GM19468 (cell line): Measurements from ENCODE around the gene KLRG1.

Experiments
- ATAC-seq: cut with Tn5 transposase; IDR thresholded peaks from one replicate; pipeline ENCODE4 v1.9.1; 2021; ENCODE audit warnings: mild to moderate bottlenecking, moderate library complexity, moderate number of reproducible peaks; ENCODE audit not compliant: unreplicated experiment; ENCODE audit errors: extremely low read depth

Gene KLRG1

DNA sequence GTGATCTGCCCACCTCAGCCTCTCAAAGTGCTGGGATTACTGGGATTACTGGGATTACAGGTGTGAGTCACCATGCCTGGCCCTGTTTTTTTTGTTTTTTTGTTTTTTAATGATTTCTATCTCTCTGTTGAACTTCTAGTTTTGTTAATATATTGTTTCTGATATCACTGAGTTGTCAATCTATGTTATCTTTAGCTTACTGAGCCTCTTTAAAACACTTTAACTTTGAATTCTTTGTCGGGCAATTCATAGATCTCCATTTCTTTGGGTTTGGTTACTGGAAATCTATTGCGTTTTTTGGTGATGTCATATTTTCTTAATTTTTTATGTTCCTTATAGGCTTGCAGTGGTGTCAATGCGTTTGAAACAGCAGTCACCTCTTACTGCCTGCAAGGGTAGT is 9.2 kb upstream of the KLRG1 start:
- no peak for ATAC-seq

DNA sequence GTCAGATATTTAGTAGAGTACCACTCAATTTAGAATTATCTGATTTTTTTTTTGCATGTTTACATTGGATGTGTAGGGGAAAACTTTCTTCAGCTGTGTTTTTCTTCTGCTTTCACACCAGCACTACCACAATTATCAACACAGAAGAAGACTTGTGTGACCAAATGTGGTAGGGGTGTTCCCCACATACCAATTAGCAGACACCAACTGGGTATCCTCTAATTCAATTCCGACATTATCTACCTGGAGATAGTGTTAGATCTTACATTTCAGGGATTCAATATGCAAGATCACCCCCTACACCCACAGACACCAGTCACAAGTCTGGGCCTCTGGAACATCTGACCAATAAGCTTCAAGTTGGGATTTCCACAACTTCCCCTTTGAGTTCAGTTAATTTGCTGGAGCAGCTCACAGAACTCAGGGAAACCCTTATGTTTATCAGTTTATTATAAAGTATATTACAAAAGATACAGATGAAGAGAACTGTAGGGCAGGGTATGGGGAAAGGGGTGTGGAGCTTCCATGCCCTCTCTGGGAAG is 4.1 kb upstream of the KLRG1 start:
- ATAC-seq = no peak

DNA sequence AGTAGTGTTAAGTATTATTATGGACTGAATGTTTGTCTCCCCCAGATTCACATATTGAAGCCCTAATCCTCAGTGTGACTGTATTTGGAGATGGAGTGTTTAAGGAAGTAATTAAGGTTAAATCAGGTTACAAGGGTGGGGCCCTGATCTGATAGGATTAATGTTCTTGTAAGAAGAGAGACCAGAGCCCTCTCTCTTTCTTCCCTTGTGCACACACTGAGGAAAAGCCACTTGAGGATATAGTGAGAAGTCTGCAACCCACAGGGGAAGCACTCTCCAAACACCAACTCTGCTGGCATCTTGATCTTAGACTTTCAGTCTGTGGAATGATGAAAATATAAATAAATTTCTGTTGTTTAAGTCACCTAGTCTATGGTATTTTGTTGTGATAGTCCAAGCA is 2.2 kb upstream of the KLRG1 start:
- no peak for ATAC-seq

DNA sequence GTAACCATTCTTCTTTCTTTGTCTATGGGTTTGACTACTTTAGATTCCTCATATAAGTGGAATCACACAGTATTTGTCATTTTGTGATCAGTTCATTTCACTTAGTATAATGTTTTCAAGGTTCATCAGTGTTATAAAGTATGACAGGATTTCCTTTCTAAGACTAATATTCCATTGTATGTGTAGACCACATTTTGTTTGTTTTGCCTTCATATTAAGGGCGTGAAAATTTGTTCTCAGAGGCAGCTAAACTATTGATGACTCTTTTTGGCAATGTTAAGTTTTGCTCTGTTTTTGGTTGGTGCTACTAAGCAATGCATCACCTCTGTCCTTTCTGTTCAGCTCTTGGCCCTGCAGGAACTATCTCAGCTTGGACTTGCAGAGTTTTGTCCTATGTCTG is 1.7 kb upstream of the KLRG1 start:
- ATAC-seq = no peak

DNA sequence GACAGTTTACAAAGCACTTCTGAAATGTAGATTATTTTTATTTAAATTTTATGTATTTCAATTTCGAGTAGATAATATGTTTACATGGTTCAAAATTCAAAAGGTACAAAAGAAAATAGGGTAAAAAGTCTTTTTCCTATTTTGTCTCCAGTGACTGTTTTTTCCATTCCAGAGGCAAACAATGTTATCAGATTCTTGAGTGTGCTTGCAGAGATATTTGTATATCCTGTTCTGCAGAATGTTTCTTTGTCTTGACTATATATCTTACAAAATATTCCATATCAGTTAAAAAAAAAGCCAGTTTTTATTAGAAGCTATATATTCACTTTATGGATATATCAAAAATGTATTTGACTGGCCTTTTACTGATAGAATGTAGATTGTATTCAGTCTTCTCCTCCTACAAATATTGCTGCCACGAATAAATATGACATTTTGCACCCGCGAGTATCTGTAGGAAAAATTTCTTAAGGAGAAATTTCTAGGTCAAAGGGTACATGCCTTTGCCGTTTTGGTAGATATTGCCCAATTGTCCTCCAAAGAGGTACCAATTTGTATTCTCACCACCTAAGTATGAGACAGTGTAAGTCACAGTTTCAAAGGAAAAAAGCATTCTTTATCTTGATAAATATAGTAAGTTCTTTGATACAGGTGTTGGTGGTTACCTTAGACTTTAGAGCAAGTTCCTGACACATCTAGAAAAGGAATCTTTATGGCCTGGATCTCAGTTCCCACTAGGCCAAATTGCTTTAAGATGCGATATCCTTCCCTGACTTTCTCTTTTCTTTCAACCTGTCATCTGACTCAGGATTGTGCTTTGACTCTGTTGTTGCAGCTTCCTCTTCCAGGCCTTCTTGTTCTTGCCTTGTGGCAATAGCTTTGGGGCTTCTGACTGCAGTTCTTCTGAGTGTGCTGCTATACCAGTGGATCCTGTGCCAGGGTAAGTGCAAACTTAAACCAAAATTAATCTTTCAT is 2.3 kb downstream of the KLRG1 start:
- ATAC-seq = no peak

DNA sequence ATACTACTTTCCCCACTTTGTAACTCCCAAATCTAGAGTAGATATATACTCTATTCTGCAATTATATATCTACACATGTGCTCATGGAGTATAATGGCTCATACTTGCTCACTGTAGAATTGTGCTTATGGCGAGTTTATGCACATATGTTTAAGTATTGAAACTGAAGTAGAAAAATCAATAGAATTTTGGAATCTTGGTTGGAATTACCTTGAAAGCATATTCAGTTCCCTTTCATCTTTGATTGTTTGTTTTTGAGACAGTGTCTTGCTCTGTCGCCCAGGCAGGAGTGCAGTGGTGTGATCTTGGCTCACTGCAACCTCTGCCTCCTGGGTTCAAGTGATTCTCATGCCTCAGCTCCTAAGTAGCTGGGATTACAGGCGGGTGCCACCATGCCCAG is 4.5 kb downstream of the KLRG1 start:
- ATAC-seq = no peak

DNA sequence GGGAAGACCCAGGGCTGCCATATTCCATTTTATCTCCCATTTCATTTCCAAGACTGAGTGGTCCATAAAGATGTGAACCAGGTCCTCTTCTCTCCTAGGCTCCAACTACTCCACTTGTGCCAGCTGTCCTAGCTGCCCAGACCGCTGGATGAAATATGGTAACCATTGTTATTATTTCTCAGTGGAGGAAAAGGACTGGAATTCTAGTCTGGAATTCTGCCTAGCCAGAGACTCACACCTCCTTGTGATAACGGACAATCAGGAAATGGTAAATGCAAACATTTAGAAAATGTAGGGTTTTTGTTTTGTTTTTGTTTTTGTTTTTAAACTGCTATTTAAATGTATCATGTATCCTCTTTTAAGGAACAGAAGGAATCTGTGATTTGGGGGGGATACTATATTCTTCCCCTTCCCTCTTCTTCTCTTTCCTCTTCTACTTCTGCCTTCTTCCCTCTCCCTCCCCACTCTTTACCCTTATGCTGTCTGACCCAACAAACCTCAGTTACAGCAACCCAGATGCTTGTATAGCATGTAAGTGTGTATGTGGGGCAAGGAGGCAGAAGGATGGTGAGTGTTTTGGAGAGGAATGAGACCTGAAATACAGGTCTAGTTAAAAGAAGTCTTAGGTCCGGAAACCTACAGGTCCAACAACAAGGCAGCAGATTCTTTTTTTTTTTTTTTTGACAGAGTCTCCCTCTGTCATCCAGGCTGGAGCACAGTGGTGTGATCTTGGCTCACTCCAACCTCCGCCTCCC is 5.9 kb downstream of the KLRG1 start:
- no peak for ATAC-seq

DNA sequence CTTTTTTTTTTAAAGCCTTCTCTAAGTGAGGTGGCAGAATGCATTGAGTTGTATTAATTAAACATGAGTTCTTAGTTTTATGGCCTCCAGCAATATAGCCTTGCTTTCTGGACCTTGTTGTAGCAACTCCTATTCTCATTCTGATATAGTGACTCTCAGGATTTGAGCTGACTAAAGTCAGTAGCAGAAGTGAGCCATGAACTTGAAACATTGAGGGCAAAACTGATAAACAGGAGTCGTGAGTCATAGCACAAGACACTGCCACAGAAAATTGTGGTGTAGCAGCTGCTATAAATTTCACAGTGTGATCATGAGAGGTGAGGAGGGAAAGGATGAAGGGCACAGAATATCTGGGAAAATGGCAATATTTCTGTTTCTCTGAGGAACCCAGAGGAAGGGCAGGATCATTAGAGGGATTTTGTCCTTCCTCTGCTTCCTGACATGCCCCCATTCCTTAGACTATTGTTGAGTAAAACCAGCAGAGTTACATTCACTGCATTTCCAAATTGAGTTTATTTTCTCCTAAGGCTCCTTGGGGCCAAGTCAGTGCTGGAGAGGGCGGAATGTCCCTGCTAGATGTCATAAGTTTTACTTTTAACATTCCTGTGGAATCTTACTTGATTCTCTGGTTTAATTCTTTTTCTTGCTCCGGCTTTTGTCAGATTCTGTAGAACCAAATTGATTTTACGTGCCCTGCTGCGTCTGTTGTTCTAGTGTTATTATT is 7.5 kb downstream of the KLRG1 start:
- peak; percentile 80 for ATAC-seq

DNA sequence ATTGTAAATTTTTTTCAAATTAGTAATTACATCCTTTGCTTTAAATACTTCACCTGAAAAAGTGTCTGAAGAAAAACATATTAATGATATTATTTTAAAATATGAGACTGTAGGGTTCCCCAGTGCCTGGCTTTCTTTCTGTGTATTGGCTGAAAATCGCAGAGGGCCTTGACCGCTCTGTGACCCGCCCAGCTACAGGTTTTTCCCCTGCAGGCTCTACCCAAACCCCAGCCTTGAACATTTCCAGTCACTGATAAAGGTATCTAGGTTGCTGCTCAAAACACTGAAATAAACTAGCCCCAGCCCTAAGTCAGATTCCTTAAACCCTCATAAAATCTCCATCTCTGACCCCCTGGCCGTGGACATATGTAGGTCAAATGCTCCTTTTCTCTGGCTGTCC is 11.9 kb downstream of the KLRG1 start:
- no peak for ATAC-seq

DNA sequence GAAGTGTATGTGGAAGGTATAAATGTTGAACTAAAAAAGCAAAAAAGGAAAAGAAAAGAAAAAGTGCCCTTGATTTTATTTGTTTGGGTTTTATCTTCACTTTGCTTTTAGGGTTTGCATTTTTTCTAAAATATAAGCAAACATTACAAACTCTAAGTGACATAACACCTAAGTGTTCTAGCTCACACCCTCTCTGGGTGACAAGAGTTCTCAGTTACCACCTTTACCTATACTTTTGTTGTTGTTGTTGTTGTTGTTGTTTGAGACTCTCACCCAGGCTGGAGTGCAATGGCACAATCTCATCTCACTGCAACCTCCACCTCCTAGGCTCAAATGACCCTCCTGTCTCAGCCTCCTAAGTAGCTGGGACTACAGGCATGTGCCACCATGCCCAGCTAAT is 13.0 kb downstream of the KLRG1 start:
- ATAC-seq = no peak

DNA sequence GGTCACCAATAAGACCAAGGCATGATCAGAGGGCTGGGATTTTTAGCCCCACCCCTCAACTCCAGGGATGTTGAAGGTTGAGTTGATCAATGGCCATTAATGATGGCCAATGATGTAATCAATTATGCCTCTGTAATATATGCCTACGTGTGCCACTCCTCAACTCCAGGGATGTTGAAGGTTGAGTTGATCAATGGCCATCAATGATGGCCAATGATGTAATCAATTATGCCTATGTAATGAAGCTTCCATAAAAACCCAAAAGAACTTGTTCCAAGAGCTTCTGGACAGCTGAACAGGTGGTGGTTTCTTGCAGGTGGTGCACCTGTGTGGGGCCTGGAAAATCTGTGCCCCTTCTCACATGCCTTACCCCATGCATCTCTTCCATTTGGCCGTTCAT is 33.2 kb downstream of the KLRG1 start:
- ATAC-seq = no peak

DNA sequence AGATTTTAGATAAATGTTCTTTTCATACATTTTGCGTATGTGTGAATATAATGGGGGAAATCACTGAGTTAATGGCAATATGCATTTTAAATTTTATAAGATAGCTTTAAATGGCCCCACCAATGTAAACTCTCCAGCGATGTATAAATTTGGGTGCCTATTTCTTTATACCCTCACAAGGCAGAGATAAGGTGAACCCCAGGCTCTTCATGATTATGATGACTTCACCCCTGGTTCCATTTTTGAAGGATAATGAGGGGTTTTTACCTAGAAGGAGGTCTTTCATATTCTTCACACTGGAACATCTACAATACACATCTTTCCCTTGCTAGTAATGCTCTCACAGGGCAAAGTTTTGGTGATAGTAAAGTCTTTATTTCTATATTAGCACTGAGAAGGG is 35.2 kb downstream of the KLRG1 start:
- ATAC-seq = no peak

DNA sequence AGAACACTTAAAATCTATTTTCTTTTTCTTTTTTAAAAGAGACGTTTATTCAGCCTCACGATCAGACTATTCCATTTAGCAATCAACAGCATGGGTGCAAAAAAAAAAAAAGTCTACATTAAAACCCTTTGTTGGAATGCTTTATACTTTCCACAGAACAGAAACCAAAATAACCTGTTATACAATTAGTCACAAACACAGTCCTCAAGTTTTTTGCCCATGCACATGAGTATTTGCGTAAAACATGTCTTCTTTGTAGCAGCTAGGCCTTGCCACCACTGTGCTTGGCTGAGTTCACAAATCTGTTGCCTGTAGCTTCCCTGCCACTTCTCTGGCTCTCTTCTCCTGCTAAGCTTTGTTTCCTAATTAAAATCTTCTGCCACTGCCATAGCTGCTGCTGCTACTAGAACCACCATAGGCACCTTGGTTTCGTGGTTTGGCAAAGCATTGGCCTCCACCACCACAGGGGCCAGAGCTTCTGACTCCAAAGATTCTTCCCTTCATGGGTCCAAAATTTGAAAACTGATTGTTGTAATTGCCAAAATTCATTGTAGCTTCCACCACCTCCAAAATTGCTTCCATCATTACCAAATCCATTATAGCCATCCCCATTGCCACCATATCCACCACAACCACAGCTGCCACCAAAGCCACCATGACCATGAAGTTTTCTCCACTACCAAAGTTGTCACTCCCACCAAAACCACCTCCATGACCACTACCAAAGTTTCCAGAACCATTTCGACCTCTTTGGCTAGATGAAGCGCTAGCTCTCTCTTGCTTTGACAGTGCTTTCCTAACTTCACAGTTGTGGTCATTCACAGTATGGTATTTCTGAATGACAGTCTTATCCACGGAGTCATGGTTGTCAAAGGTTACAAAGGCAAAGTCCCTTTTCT is 38.1 kb downstream of the KLRG1 start:
- ATAC-seq = no peak

DNA sequence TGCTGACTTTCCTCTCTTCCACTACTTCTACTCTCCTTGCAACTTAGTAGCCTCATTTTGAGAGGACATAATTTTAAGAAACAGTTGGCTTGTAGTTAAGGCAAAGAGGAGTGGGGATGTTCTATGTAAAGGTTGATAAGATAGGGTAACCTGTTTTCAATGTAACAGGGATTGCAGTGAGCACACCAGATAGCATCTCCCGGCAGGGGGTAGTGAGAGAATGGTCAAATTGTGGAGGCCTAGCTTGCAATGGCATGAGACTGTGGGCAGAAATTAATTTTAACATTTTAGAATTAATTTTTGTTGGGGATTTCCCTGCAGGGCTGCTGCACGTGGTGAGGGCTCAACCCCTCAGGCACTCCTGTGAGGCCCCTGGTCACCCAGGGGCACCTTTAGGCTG is 41.4 kb downstream of the KLRG1 start:
- ATAC-seq = no peak

DNA sequence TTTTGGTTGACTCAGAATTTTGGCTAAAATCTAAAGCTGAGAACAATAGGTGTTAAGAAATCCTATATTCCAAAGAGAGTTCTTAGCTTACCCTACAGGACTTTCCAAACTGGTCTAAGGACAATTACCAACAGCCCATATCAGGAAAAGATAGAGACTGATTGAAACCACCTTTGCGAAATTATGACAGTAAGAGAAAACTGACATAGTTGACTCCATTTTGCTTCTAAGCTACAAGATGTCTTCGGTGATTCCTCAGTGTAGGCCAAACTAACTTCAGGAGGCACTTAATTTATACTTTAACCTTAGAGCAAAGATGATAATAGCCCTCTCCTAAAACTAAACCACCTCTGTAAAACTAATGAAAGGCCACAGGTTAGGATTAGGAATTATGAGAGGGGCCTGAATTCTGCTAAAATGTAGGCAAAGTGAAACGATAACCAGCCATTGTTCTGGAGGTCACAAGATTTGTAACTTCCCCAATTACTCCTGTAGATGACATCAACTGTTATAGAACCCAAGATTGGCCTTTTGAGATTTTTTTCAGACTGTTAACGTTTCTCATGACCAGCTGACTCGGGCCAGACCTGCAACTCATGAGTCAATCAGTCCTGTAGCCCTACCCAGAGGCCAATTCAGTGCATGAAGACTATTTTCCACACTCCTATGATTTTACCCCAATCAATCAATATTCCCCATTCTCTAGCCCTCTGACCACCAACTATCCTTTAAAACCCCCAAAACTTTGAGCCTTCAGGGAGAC is 43.0 kb downstream of the KLRG1 start:
- no peak for ATAC-seq

DNA sequence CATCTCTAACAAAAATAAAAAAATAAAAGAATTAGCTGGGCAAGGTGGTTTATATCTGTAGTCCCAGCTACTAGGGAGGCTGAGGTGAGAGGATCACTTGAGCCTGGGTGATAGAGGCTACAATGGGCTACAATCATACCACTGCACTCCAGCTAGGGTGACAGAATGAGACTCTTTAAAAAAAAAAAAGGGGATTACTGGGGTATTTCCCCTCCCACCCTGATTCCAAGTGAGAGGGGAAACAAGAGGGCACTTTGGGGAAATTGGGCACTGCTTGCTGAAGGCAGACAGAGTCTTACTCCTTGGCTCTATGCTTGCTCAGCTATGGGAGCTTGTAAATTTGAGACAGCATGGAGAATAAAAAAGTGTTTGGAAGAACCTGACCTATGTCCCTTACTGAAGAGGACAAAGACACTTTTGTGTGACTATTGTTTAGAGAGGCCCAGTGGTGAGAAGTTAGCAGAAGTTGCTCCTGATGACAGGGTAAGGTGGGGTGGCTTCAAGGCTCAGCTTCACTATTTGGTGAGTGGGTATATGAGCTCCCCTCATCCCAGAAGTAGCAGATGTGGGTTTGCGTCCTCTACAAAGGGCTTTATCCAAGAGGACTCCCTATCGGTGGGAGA is 44.0 kb downstream of the KLRG1 start:
- no peak for ATAC-seq

DNA sequence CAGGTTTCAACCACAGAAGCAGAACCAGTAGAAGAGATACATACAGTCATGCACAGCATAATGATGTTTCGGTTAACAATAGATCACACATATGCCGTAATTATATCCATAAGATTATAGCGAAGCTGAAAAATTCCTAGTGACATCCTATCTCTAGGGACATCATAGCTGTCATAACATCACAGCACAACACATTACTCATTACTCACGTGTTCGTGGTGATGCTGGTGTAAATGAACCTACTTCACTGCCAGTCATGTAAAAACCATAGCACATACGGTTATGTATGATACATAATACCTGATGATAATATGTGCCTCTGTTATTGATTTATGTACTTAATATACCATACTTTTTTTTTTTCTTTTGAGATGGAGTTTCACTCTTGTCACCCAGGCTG is 44.7 kb downstream of the KLRG1 start:
- no peak for ATAC-seq

DNA sequence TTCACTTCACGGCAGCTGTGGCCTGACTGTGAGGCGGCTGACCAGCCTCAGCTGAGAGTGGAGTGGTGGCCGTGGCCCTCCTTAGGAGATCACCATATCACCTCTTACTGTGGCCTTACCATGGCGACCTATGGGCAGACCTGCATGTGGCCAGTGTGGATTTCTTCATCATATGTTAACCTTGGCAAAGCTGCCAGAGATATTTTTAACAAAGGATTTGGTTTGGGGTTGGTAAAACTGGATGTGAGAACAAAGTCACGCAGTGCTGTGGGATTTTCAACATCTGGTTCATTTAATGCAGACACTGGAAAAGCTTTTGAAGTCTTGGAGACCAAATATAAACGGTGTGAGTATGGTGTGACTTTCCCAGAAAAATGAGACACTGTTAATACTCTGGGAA is 46.9 kb downstream of the KLRG1 start:
- no peak for ATAC-seq
